ENCODE results near the gene NDUFB4.

The NDUFB4 gene

GRCh38 chr3:120558771-120559241, 37.3 kb upstream of the NDUFB4 start:
- H3K4me2 ChIP-seq (ENCODE audit: low read depth, low read length, poor library complexity, severe bottlenecking), result peak overlapping the region; percentile 75
- H3K36me3 ChIP-seq (ENCODE audit: insufficient read depth, low read length), result no peaks in the 10 kb centered on the region
- no peaks in the 10 kb centered on the region for H4K20me1 ChIP-seq (ENCODE audit: insufficient read depth, low read length, poor library complexity, severe bottlenecking)
- H3K79me2 ChIP-seq (ENCODE audit: insufficient read depth, low read length), result no peaks in the 10 kb centered on the region
- H3K9me3 ChIP-seq (ENCODE audit: insufficient read depth, low read depth, low read length), result no peaks in the 10 kb centered on the region
- H3K9ac ChIP-seq (ENCODE audit: low read depth, low read length, poor library complexity, severe bottlenecking), result peak overlapping the region; percentile 46
- peak overlapping the region; percentile 78 for H3K4me3 ChIP-seq (ENCODE audit: low read length, poor library complexity, severe bottlenecking)
- no peaks in the 10 kb centered on the region for H3K9me2 ChIP-seq (replicated peaks; ENCODE audit: low read depth, low read length)
- H3F3A ChIP-seq (ENCODE audit: low read depth), result no peaks in the 10 kb centered on the region
- peaks cover 6% of the 10 kb centered on the region for H3K4me1 ChIP-seq (ENCODE audit: insufficient read depth, low read length, poor library complexity, severe bottlenecking)
- H3K27me3 ChIP-seq (ENCODE audit: insufficient read depth, low read length, poor library complexity, severe bottlenecking), result no peaks in the 10 kb centered on the region
- peak; percentile 83 for TF ChIP-seq CTCF (conservative IDR thresholded peaks at IDR 0.05; ENCODE audit: low read length)
- TF ChIP-seq EZH2phosphoT487 (IDR thresholded peaks at IDR 0.05; ENCODE audit: borderline replicate concordance), result no peak
- peak overlapping the region; percentile 96 for H2AFZ ChIP-seq (ENCODE audit: low read length)

GRCh38 chr3:120559242-120560061, 36.7 kb upstream of the NDUFB4 start:
- peak overlapping the region; percentile 46 for H3K9ac ChIP-seq (ENCODE audit: low read depth, low read length, poor library complexity, severe bottlenecking)
- TF ChIP-seq EZH2phosphoT487 (IDR thresholded peaks at IDR 0.05; ENCODE audit: borderline replicate concordance), result no peak
- no peak for TF ChIP-seq CTCF (conservative IDR thresholded peaks at IDR 0.05; ENCODE audit: low read length)
- no peaks in the 10 kb centered on the region for H3K9me3 ChIP-seq (ENCODE audit: insufficient read depth, low read depth, low read length)
- H3K79me2 ChIP-seq (ENCODE audit: insufficient read depth, low read length), result no peaks in the 10 kb centered on the region
- H3F3A ChIP-seq (ENCODE audit: low read depth), result no peaks in the 10 kb centered on the region
- H3K36me3 ChIP-seq (ENCODE audit: insufficient read depth, low read length), result no peaks in the 10 kb centered on the region
- no peaks in the 10 kb centered on the region for H4K20me1 ChIP-seq (ENCODE audit: insufficient read depth, low read length, poor library complexity, severe bottlenecking)
- peak overlapping the region; percentile 75 for H3K4me2 ChIP-seq (ENCODE audit: low read depth, low read length, poor library complexity, severe bottlenecking)
- H3K9me2 ChIP-seq (replicated peaks; ENCODE audit: low read depth, low read length), result no peaks in the 10 kb centered on the region
- peak overlapping the region; percentile 87 for H2AFZ ChIP-seq (ENCODE audit: low read length)
- peaks cover 6% of the 10 kb centered on the region for H3K4me1 ChIP-seq (ENCODE audit: insufficient read depth, low read length, poor library complexity, severe bottlenecking)
- peak overlapping the region; percentile 78 for H3K4me3 ChIP-seq (ENCODE audit: low read length, poor library complexity, severe bottlenecking)
- H3K27me3 ChIP-seq (ENCODE audit: insufficient read depth, low read length, poor library complexity, severe bottlenecking), result no peaks in the 10 kb centered on the region

- Histone ChIP-seq H3K4me2 (ENCODE audit: low read depth, low read length, poor library complexity, severe bottlenecking) (no peak overlapping the region), H4K20me1 (ENCODE audit: insufficient read depth, low read length, poor library complexity, severe bottlenecking) (no peaks in the 10 kb centered on the region), H2AFZ (ENCODE audit: low read length) (peak overlapping the region; percentile 58), H3K4me3 (ENCODE audit: low read length, poor library complexity, severe bottlenecking) (no peak overlapping the region), H3K4me1 (ENCODE audit: insufficient read depth, low read length, poor library complexity, severe bottlenecking) (peaks cover 6% of the 10 kb centered on the region), H3K9me3 (ENCODE audit: insufficient read depth, low read depth, low read length) (no peaks in the 10 kb centered on the region), H3K36me3 (ENCODE audit: insufficient read depth, low read length) (no peaks in the 10 kb centered on the region), H3K27me3 (ENCODE audit: insufficient read depth, low read length, poor library complexity, severe bottlenecking) (no peaks in the 10 kb centered on the region), H3F3A (ENCODE audit: low read depth) (no peaks in the 10 kb centered on the region), H3K9ac (ENCODE audit: low read depth, low read length, poor library complexity, severe bottlenecking) (no peak overlapping the region), H3K9me2 (replicated peaks; ENCODE audit: low read depth, low read length) (no peaks in the 10 kb centered on the region), H3K79me2 (ENCODE audit: insufficient read depth, low read length) (no peaks in the 10 kb centered on the region)
- TF ChIP-seq EZH2phosphoT487 (IDR thresholded peaks at IDR 0.05; ENCODE audit: borderline replicate concordance) (no peak), CTCF (conservative IDR thresholded peaks at IDR 0.05; ENCODE audit: low read length) (no peak)
These were observed 35.6 kb upstream of the NDUFB4 start for GRCh38 chr3:120560304-120561250.
